ENCODE data around the gene KDM5B.
A peak's percentile ranks its signal among the peaks of the same experiment; 100 is the strongest.
"Not testable (repeated sequence)": the region's sequence is repeated elsewhere in the genome, so short reads cannot be mapped to it uniquely, and the experiment has no call there.

Gene KDM5B

GRCh38 chr1:202791077-202791747, 17.0 kb downstream of the KDM5B start:
- no peaks in the 10 kb centered on the region for H3K27me3 Mint-ChIP-seq
- DNase-seq (no peak), ATAC-seq (replicated peaks) (no peak)
- no peak overlapping the region for H3K4me3 Mint-ChIP-seq
- no peaks in the 10 kb centered on the region for H3K9me3 Mint-ChIP-seq
- peaks cover 0 to 1% of the 10 kb centered on the region in 2 donors for H3K36me3 Mint-ChIP-seq
- peaks cover 17 to 37% of the 10 kb centered on the region in 2 donors for H3K4me1 Mint-ChIP-seq
- H3K27ac Mint-ChIP-seq, result no peak overlapping the region

DNA sequence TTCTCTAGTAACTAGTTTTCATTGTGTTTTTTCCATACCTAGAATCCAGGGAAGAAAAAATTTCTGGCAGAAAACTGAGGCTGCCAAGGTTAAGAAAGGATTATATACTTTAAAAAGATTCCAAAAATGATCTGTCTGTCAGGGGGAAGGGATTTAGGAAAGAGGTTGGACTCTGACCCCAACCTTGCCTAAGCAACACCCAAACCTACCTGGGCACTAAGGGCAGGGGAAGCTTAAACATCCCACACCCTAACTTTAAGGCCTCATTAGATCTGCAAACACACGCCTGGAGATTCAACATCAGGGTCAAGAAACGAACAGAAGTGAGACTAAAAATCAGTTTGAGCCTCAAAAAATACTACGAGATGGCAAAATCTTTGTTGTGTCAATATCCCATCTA, 19.4 kb downstream of the KDM5B start:
- H3K4me1 Mint-ChIP-seq, result peaks cover 6 to 24% of the 10 kb centered on the region in 2 donors
- no peak overlapping the region for H3K27ac Mint-ChIP-seq
- peaks cover 0 to 1% of the 10 kb centered on the region in 2 donors for H3K36me3 Mint-ChIP-seq

DNA sequence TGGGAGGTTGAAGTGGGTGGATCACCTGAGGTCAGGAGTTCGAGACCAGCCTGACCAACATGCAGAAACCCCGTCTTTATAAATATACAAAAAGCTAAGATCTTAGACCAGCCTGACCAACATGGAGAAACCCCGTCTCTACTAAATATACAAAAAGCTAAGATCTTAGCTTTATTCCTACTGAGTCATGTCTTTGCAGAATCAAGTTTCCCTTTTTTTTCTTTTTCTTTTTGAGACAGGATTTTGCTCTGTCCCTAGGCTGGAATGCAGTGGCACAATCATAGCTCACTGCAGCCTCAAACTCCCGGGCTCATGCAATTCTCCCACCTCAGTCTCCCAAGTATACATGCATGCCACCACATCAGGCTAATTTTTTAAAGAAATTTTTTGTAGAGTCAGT, 21.4 kb downstream of the KDM5B start:
- no peak for ATAC-seq (replicated peaks)
- H3K36me3 Mint-ChIP-seq, result peaks cover 0 to 1% of the 10 kb centered on the region in 2 donors
- DNase-seq, result no peak
- H3K4me1 Mint-ChIP-seq, result peaks cover 4 to 23% of the 10 kb centered on the region in 2 donors
- H3K27ac Mint-ChIP-seq, result no peak overlapping the region
- H3K27me3 Mint-ChIP-seq, result no peaks in the 10 kb centered on the region
- H3K9me3 Mint-ChIP-seq, result no peaks in the 10 kb centered on the region
- no peak overlapping the region for H3K4me3 Mint-ChIP-seq

More for the DNA sequence above, 19.4 kb downstream of the KDM5B start:
- no peak overlapping the region for H3K4me3 Mint-ChIP-seq
- H3K9me3 Mint-ChIP-seq, result no peaks in the 10 kb centered on the region
- H3K27me3 Mint-ChIP-seq, result no peaks in the 10 kb centered on the region
- ATAC-seq (replicated peaks) (no peak), DNase-seq (no peak)

GRCh38 chr1:202781180-202781579, 27.0 kb downstream of the KDM5B start:
- Mint-ChIP-seq H3K4me1 (peaks cover 2 to 7% of the 10 kb centered on the region in 2 donors), H3K4me3 (no peak overlapping the region), H3K27ac (no peak overlapping the region), H3K36me3 (peaks cover 3 to 5% of the 10 kb centered on the region in 2 donors), H3K9me3 (no peaks in the 10 kb centered on the region), H3K27me3 (no peaks in the 10 kb centered on the region)
- DNase-seq (no peak), ATAC-seq (replicated peaks) (no peak)

DNA sequence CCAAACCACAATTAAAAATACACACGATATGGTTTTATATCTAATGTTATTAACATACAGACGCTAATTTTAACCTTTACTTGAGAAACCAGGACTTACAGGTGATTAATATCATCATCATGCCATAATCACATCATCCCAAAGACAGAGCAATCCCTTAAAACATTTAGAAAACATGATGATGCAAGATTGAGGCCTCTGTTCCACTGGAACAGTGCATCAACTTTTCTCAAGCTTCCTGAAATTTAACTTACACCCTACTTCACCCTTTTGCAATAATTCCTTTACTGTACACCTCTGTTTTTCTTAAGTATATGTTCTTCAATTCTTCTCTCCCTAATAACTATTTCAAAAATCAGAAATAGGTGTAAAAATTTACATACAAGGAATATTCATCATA, 38.1 kb downstream of the KDM5B start:
- Mint-ChIP-seq H3K4me1 (peaks cover 0 to 6% of the 10 kb centered on the region in 2 donors), H3K27me3 (no peaks in the 10 kb centered on the region), H3K36me3 (peaks cover 13 to 43% of the 10 kb centered on the region in 2 donors), H3K9me3 (no peaks in the 10 kb centered on the region), H3K4me3 (no peak overlapping the region), H3K27ac (peak overlapping the region; percentile 5)
- ATAC-seq (replicated peaks), result no peak
- no peak for DNase-seq

- H3K36me3 Mint-ChIP-seq, result peaks cover 18 to 34% of the 10 kb centered on the region in 2 donors
- no peak overlapping the region for H3K27ac Mint-ChIP-seq
- H3K9me3 Mint-ChIP-seq, result no peaks in the 10 kb centered on the region
- H3K27me3 Mint-ChIP-seq, result no peaks in the 10 kb centered on the region
- DNase-seq (no peak), ATAC-seq (replicated peaks) (no peak)
- H3K4me1 Mint-ChIP-seq, result peaks cover 0 to 6% of the 10 kb centered on the region in 2 donors
- no peak overlapping the region for H3K4me3 Mint-ChIP-seq
Measured at GRCh38 chr1:202765721-202766120, 42.5 kb downstream of the KDM5B start.

DNA sequence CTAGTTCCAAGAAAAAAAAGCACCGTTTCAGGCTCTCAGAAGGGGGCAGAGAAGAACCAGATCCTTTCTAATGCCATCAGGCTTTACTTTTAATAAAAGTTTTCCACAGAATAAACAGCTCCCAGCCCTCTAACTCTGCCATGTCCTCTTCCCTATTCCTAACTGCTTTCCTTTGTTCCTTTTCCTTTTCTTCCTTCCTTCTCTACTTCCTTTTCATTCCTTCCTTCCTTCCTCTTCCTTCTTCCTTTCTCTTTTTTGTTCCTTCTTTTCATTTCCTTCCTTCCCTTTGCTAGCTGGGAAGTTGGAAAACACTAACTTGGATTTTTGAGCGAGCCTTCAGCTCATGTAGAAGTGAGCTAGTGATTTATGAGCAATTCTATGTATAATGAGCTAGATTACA, 46.2 kb downstream of the KDM5B start:
- no peak overlapping the region for H3K4me3 Mint-ChIP-seq
- peaks cover 20 to 28% of the 10 kb centered on the region in 2 donors for H3K36me3 Mint-ChIP-seq
- peaks cover 0 to 3% of the 10 kb centered on the region in 2 donors for H3K4me1 Mint-ChIP-seq
- ATAC-seq (replicated peaks), result no peak
- no peaks in the 10 kb centered on the region for H3K9me3 Mint-ChIP-seq
- H3K27me3 Mint-ChIP-seq, result no peaks in the 10 kb centered on the region
- no peak for DNase-seq
- H3K27ac Mint-ChIP-seq, result no peak overlapping the region

GRCh38 chr1:202760589-202760988, 47.6 kb downstream of the KDM5B start:
- Mint-ChIP-seq H3K9me3 (no peaks in the 10 kb centered on the region), H3K27ac (no peak overlapping the region), H3K4me1 (no peaks in the 10 kb centered on the region), H3K27me3 (no peaks in the 10 kb centered on the region), H3K36me3 (peaks cover 20 to 31% of the 10 kb centered on the region in 2 donors), H3K4me3 (no peak overlapping the region)
- ATAC-seq (replicated peaks), result no peak
- no peak for DNase-seq

- no peak for DNase-seq
- no peaks in the 10 kb centered on the region for H3K27me3 Mint-ChIP-seq
- H3K36me3 Mint-ChIP-seq, result peaks cover 23 to 42% of the 10 kb centered on the region in 2 donors
- ATAC-seq (replicated peaks), result no peak
- no peak overlapping the region for H3K4me3 Mint-ChIP-seq
- no peaks in the 10 kb centered on the region for H3K4me1 Mint-ChIP-seq
- no peaks in the 10 kb centered on the region for H3K9me3 Mint-ChIP-seq
- no peak overlapping the region for H3K27ac Mint-ChIP-seq
Measured at GRCh38 chr1:202756391-202756790, 51.8 kb downstream of the KDM5B start.

DNA sequence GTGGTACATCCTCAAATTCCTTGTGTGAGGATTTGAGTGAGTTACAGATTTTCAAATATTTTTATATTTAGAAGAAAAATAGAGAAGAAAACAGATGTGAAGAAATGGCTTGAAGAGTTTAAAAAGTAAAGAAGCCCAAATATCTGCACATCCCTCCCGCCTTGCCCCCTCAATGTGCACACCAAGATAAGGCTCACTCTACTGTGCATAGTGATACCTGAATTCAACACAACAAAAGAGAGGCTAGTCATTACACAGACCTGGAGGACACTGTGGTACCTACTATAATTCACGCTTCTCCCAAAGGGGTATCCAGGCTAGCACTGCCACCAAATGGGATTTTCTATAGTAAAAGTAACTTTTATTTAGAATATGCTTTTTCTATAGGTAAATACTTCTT, 53.9 kb downstream of the KDM5B start:
- Mint-ChIP-seq H3K27me3 (no peaks in the 10 kb centered on the region), H3K4me3 (no peak overlapping the region), H3K4me1 (no peaks in the 10 kb centered on the region), H3K27ac (no peak overlapping the region), H3K36me3 (peaks cover 21 to 42% of the 10 kb centered on the region in 2 donors), H3K9me3 (no peaks in the 10 kb centered on the region)
- no peak for DNase-seq
- no peak for ATAC-seq (replicated peaks)

DNA sequence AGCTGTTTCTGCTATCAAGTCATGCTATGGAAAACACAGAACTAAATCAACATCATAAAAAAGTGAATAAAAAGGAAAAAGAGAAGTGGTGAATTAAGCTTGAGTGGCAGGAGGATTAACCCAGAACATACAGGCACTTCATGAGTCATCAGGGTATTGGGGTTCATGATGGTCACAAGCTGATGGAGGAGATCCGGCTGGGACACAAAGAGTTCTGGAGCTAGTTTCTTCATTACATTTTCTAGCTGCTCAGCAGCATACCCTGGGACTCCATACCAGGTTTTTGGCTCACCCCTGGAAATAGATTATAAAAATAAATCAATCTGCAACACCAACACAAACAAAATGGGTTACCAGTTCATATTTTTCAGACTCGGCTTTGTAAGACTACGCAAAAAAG, 55.4 kb downstream of the KDM5B start:
- H3K4me1 Mint-ChIP-seq, result no peaks in the 10 kb centered on the region
- peaks cover 30 to 44% of the 10 kb centered on the region in 2 donors for H3K36me3 Mint-ChIP-seq
- no peak for DNase-seq
- no peak overlapping the region for H3K27ac Mint-ChIP-seq
- ATAC-seq (replicated peaks), result no peak
- H3K9me3 Mint-ChIP-seq, result no peaks in the 10 kb centered on the region
- no peaks in the 10 kb centered on the region for H3K27me3 Mint-ChIP-seq
- H3K4me3 Mint-ChIP-seq, result no peak overlapping the region

GRCh38 chr1:202750761-202751160, 57.5 kb downstream of the KDM5B start:
- Mint-ChIP-seq H3K4me1 (no peaks in the 10 kb centered on the region), H3K36me3 (peaks cover 38 to 46% of the 10 kb centered on the region in 2 donors), H3K9me3 (no peaks in the 10 kb centered on the region), H3K4me3 (no peak overlapping the region), H3K27ac (no peak overlapping the region), H3K27me3 (no peaks in the 10 kb centered on the region)
- DNase-seq (no peak), ATAC-seq (replicated peaks) (no peak)

DNA sequence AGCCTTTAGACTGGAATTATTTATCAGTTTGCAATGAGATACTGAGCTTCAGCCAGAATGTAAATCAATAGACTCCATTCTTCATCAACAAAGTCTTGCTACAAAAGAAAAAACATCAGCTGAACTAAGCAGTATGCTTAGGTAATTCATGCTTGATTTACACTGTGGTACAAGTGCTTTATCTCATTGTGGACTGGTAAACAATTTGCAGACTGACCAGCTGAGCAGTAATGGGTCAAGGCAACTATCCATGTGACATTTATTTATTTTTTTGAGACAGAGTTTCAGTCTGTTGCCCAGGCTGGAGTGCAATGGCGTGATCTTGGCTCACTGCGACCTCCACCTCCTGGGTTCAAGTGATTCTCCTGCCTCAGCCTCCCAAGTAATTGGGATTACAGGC, 58.2 kb downstream of the KDM5B start:
- Mint-ChIP-seq H3K4me1 (no peaks in the 10 kb centered on the region), H3K36me3 (peaks cover 39 to 46% of the 10 kb centered on the region in 2 donors), H3K4me3 (no peak overlapping the region), H3K27me3 (no peaks in the 10 kb centered on the region), H3K27ac (no peak overlapping the region), H3K9me3 (peaks cover 1% of the 10 kb centered on the region in 2 donors)
- no peak for DNase-seq
- no peak for ATAC-seq (replicated peaks)

DNA sequence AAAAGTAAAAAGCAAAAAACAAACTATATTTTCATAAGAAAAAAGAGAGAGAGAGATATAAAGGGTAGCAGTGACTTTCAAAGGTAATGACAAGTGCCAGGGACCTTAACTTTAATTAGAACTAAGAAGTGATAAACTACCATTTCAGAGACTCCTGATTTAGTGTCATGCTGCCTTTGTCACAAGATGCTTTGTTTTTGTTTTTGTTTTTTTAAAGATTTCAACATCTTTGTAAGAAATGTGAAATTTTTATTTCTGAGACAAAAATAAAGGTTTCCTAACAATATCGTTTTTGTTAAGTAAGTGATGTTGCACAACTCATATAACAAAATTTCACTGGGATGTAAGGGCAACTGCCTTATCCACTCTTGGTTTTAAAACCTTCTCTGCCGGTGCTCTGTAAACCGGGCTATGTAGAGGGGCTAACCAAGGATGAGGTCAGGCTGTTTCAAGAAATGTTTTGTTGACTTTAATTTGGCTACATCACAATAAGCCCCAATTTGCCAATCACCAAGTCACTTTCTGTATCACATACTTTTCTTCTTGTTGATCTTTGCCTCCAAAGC, 62.8 kb downstream of the KDM5B start:
- peaks cover 5% of the 10 kb centered on the region in 2 donors for H3K9me3 Mint-ChIP-seq
- no peak overlapping the region for H3K27ac Mint-ChIP-seq
- H3K4me3 Mint-ChIP-seq, result no peak overlapping the region
- H3K27me3 Mint-ChIP-seq, result no peaks in the 10 kb centered on the region
- H3K36me3 Mint-ChIP-seq, result peaks cover 54 to 61% of the 10 kb centered on the region in 2 donors
- no peak for ATAC-seq (replicated peaks)
- no peak for DNase-seq
- no peaks in the 10 kb centered on the region for H3K4me1 Mint-ChIP-seq

- H3K27me3 Mint-ChIP-seq; H3K4me1 Mint-ChIP-seq; H3K9me3 Mint-ChIP-seq; DNase-seq; ATAC-seq (replicated peaks); H3K27ac Mint-ChIP-seq; H3K4me3 Mint-ChIP-seq: not testable (repeated sequence)
- H3K36me3 Mint-ChIP-seq, result peaks cover 54 to 62% of the 10 kb centered on the region in 2 donors
Measured at GRCh38 chr1:202744770-202745169, 63.5 kb downstream of the KDM5B start.
